Uterus (tissue), 2 donors: ENCODE measurements around the gene PLAC9.

ENCODE experiments used
- POLR2A ChIP-seq, 2 donors: fragments of 450-650 bp; IDR thresholded peaks; one replicate each; pipeline ENCODE4 v1.6.1; 2016; ENCODE audit warnings: antibody characterized with exemption in 2 of 2, mild to moderate bottlenecking in 1 of 2, moderate library complexity in 1 of 2
- TF ChIP-seq, protein P1 (sequence below), 4 experiments: fragments of 200-600 bp in 2 of 4; fragments of 450-650 bp in 2 of 4; sonication (generic) in 2 of 4; IDR thresholded peaks; one replicate each; pipeline ENCODE4 v1.5.1; 2016 to 2019; ENCODE audit warnings: antibody characterized with exemption in 4 of 4, mild to moderate bottlenecking in 2 of 4, moderate library complexity in 1 of 4

DNA sequence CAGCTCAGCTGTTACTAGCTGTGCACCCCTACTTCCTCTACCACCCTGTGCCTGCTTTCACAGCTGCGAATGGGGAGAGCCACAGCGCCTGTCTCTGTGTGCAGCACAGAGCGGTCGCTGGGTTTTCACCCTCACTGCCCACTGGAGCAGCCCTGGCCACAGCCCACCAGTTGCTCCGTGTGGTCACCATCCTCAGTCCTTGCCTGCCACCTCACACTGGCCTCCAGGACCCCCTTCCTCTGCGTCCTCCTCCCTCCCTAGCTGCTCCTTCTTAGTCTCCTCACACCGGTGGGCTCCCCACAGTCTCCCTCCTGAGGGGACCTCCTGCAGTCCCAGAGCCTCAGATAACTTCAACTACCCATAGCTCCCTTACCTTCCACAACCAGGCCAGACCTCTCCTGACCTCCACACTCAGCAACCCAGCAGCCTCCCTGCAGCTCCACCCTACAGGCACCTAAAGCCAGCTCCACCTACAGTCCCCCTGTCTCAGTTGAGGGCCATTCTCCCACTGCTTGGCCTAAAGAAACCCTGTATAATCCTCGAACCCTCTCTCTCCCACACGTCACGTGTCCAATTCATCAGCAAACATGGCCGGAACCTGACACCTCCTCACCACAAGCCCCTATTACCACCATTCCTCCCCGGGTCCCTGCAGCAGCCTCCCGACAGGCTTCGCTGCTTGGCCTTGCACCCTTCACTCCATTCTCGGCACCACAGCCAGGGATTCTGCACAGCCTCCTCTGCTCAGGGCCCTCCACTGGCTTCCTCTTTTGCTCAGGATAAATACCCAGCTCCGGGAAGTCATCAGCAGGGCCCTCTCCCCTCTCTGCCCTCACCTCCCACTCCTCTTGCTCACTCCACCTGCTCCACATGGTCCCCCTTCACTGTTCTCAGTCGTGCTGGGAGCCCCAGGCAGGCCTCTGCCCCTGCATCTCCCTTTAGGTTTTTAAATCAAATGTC lies 28.1 kb downstream of the PLAC9 start:
- TF ChIP-seq, protein P1, sequence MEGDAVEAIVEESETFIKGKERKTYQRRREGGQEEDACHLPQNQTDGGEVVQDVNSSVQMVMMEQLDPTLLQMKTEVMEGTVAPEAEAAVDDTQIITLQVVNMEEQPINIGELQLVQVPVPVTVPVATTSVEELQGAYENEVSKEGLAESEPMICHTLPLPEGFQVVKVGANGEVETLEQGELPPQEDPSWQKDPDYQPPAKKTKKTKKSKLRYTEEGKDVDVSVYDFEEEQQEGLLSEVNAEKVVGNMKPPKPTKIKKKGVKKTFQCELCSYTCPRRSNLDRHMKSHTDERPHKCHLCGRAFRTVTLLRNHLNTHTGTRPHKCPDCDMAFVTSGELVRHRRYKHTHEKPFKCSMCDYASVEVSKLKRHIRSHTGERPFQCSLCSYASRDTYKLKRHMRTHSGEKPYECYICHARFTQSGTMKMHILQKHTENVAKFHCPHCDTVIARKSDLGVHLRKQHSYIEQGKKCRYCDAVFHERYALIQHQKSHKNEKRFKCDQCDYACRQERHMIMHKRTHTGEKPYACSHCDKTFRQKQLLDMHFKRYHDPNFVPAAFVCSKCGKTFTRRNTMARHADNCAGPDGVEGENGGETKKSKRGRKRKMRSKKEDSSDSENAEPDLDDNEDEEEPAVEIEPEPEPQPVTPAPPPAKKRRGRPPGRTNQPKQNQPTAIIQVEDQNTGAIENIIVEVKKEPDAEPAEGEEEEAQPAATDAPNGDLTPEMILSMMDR (IDR thresholded peaks at IDR 0.05) = no peak
- no peak for TF ChIP-seq POLR2A (IDR thresholded peaks at IDR 0.05)
